ENCODE measurements around the gene CKS2. TPM values are rescaled to one million over a fixed set of nuclear protein-coding genes. Genes with fewer than 3 reads are reported as not detected.

The CKS2 gene
- total and polyA plus RNA-seq, 2 experiments from 2014 or later, result 512 to 1,783 TPM

DNA sequence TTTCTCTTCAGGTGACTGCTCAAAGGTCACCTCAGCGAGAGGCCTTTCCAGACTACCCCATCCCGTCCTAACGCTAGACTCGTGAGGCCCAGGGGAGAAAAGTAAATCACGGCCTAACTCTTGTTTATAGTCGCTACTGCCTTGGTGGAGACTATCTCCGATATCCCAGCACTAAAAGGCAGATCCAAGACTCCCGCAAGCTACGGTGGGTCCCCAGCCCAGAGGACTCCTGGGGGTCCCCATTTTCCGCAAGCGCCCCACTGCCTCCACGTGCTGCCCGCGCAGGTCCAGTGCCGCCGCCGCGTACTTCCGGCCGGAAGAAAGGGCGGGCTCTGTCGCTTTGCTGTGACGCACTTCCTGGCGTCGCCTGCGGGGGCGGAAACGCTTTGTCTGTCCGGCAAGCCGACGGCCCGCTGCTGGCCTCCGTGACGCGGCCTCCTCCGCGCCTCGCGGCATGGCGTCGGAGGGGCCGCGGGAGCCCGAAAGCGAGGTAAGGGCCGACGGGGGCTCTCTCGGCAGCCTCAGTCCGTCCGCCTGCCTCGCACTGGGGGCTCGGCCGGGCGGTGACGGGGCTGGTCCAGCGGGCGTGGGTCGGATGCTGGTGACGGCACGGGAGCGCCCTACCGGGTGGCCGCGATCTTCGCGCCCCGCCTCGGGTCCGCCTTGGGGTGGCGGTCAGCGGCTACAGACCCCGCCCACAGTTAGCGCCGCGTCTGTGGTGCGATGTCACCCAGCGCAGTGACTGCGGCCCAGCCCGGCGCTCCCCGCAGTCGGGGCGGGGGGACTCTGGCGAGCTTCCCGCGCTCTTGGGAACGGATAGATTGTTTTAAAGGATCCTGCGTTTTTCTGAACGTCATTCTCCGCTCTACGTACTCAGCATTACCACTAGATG, 7.4 kb downstream of the CKS2 start, which contains the start of gene SECISBP2:
TSS of gene SECISBP2 (plus strand) at position 378 of the 892 bp plus-strand sequence. CDS start at position 455, 77 bp downstream.
- Mint-ChIP-seq H3K36me3 (ENCODE audit: low read depth) (peaks cover 74% of the 10 kb centered on the region), H3K27me3 (ENCODE audit: insufficient read depth, low read depth, poor library complexity) (peaks cover 12% of the 10 kb centered on the region), H3K4me3 (peak within 1 kb of the TSS; percentile 85), H3K4me1 (peaks cover 36% of the 10 kb centered on the region), H3K9me3 (no peaks in the 10 kb centered on the region), H3K27ac (peak within 1 kb of the TSS; percentile 99)
- DNase-seq (ENCODE audit: low spot score), result peak; percentile 97
- no peaks in the 10 kb centered on the region for H3K27me3 ChIP-seq (ENCODE audit: insufficient read depth)
- H3F3A ChIP-seq (replicated peaks; ENCODE audit: low read depth), result peaks cover 27% of the 10 kb centered on the region
- H3K4me2 ChIP-seq, result peak within 1 kb of the TSS; percentile 69
- H3K9me2 ChIP-seq (ENCODE audit: insufficient read depth), result no peaks in the 10 kb centered on the region
- peaks cover 78% of the 10 kb centered on the region for H3K79me2 ChIP-seq (replicated peaks; ENCODE audit: insufficient read depth)
- no peak within 1 kb of the TSS for H2AFZ ChIP-seq
- H3K27ac ChIP-seq (ENCODE audit: low read depth), result peak within 1 kb of the TSS; percentile 93
- peaks cover 19% of the 10 kb centered on the region for H4K20me1 ChIP-seq (replicated peaks; ENCODE audit: insufficient read depth)
- TF ChIP-seq, protein P1, sequence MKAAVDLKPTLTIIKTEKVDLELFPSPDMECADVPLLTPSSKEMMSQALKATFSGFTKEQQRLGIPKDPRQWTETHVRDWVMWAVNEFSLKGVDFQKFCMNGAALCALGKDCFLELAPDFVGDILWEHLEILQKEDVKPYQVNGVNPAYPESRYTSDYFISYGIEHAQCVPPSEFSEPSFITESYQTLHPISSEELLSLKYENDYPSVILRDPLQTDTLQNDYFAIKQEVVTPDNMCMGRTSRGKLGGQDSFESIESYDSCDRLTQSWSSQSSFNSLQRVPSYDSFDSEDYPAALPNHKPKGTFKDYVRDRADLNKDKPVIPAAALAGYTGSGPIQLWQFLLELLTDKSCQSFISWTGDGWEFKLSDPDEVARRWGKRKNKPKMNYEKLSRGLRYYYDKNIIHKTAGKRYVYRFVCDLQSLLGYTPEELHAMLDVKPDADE (IDR thresholded peaks at IDR 0.05), result peak; percentile 93
- TF ChIP-seq POLR2AphosphoS5 (IDR thresholded peaks at IDR 0.05; ENCODE audit: low read depth) (peak; percentile 82; the same call in 1 of the 2 replicates), EZH2phosphoT487 (IDR thresholded peaks at IDR 0.05; ENCODE audit: unreplicated experiment) (no peak), STAT1 (IDR thresholded peaks at IDR 0.05; ENCODE audit: unreplicated experiment) (no peak), CREB1 (CRISPR knock-in tag; IDR thresholded peaks at IDR 0.05; ENCODE audit: low read depth) (peak; percentile 98)
- TF ChIP-seq, protein P2, sequence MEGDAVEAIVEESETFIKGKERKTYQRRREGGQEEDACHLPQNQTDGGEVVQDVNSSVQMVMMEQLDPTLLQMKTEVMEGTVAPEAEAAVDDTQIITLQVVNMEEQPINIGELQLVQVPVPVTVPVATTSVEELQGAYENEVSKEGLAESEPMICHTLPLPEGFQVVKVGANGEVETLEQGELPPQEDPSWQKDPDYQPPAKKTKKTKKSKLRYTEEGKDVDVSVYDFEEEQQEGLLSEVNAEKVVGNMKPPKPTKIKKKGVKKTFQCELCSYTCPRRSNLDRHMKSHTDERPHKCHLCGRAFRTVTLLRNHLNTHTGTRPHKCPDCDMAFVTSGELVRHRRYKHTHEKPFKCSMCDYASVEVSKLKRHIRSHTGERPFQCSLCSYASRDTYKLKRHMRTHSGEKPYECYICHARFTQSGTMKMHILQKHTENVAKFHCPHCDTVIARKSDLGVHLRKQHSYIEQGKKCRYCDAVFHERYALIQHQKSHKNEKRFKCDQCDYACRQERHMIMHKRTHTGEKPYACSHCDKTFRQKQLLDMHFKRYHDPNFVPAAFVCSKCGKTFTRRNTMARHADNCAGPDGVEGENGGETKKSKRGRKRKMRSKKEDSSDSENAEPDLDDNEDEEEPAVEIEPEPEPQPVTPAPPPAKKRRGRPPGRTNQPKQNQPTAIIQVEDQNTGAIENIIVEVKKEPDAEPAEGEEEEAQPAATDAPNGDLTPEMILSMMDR (conservative IDR thresholded peaks at IDR 0.05; ENCODE audit: low read depth in 2 of 2), result peak; percentile 65 to 78; a peak in 2 of 4 replicates
- ATAC-seq, result peak; percentile 90
- H3K36me3 ChIP-seq (ENCODE audit: insufficient read depth), result peaks cover 29% of the 10 kb centered on the region
- peaks cover 20% of the 10 kb centered on the region; the same call in 1 of the 2 replicates for H3K4me1 ChIP-seq (ENCODE audit: insufficient read depth)
- H3K4me3 ChIP-seq, result peak within 1 kb of the TSS; percentile 51

DNA sequence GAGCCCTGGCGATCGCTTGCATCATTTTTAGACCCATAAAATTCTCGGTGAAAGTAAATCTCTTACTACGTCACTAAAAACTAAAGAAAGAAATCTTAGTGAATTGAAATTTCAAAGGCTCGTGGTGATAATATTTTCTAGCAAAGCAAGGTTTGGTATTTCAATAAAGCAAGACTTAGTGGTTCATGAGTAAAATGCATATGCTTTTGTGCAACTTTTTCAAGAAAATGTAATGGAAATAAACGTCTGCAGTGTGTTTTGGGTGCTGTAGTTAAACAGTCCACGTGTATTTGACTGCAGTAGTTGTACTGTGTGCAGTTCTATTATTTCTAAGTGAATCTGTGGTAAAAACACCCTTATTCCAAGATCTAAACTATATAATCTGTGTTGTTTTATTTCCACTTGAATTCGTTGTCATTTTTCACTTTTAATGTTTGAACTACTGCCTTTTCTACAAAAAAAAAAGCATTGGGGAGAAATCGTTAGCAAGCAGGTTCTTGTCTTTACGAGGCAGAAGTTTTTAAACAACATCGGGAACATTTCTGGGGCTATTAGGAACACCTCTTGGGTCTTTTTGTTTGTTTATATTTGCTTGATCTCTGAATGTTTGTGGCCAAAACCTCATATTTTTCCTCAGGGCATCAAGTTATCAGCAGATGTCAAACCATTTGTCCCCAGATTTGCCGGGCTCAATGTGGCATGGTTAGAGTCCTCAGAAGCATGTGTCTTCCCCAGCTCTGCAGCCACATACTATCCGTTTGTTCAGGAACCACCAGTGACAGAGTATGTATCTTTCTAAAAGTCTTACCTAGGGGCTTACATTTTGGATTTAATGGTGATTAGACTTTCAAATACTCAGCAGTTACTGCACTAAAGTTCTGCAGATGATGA, 8.3 kb downstream of the CKS2 start:
- H3K4me2 ChIP-seq, result peak overlapping the region; percentile 69
- peaks cover 78% of the 10 kb centered on the region for H3K79me2 ChIP-seq (replicated peaks; ENCODE audit: insufficient read depth)
- Mint-ChIP-seq H3K27ac (peak overlapping the region; percentile 99), H3K27me3 (ENCODE audit: insufficient read depth, low read depth, poor library complexity) (peaks cover 11% of the 10 kb centered on the region), H3K9me3 (no peaks in the 10 kb centered on the region), H3K4me1 (peaks cover 31% of the 10 kb centered on the region), H3K36me3 (ENCODE audit: low read depth) (peaks cover 65% of the 10 kb centered on the region), H3K4me3 (peak overlapping the region; percentile 85)
- ATAC-seq, result no peak
- H2AFZ ChIP-seq, result no peak overlapping the region
- no peaks in the 10 kb centered on the region for H3K9me2 ChIP-seq (ENCODE audit: insufficient read depth)
- H3K4me1 ChIP-seq (ENCODE audit: insufficient read depth), result peaks cover 17% of the 10 kb centered on the region; the same call in 1 of the 2 replicates
- H3K4me3 ChIP-seq, result peak overlapping the region; percentile 51
- H3F3A ChIP-seq (replicated peaks; ENCODE audit: low read depth), result peaks cover 27% of the 10 kb centered on the region
- H4K20me1 ChIP-seq (replicated peaks; ENCODE audit: insufficient read depth), result peaks cover 14% of the 10 kb centered on the region; the same call in 1 of the 2 replicates
- H3K27me3 ChIP-seq (ENCODE audit: insufficient read depth), result no peaks in the 10 kb centered on the region
- peaks cover 27% of the 10 kb centered on the region for H3K36me3 ChIP-seq (ENCODE audit: insufficient read depth)
- TF ChIP-seq ZNF331 (CRISPR knock-in tag; IDR thresholded peaks at IDR 0.05; ENCODE audit: low read depth), result no peak
- TF ChIP-seq, protein P1 (IDR thresholded peaks at IDR 0.05), result no peak
- TF ChIP-seq CREB1 (CRISPR knock-in tag; IDR thresholded peaks at IDR 0.05; ENCODE audit: low read depth), result peak; percentile 86
- no peak for TF ChIP-seq POLR2AphosphoS5 (IDR thresholded peaks at IDR 0.05; ENCODE audit: low read depth)
- DNase-seq (ENCODE audit: low spot score), result no peak
- peak overlapping the region; percentile 93 for H3K27ac ChIP-seq (ENCODE audit: low read depth)
